Ovary (tissue), 9 donors: Measurements from ENCODE around the gene ZBTB48. TPM values are rescaled to one million over a fixed set of nuclear protein-coding genes. Genes with fewer than 3 reads are reported as not detected.
A peak's percentile ranks its signal among the peaks of the same experiment; 100 is the strongest.

Source experiments
- DNase-seq, 5 donors: peaks; one replicate each; pipeline ENCODE4 v3.0.0-alpha.2; 2019 to 2020
- H3K27ac ChIP-seq, 2 donors: fragments of 200-600 bp; one replicate each; pipeline versions ENCODE4 v1.5.1 to v1.8.0; 2019 to 2022
- H3K27me3 ChIP-seq: fragments of 200-600 bp; one replicate; pipeline ENCODE4 v1.8.0; 2022
- H3K36me3 ChIP-seq: fragments of 200-600 bp; sonication (generic); one replicate; pipeline ENCODE4 v1.5.1; 2019
- H3K4me1 ChIP-seq: one replicate; pipeline ENCODE4 v1.8.1; 2013; ENCODE audit warnings: mild to moderate bottlenecking, moderate library complexity; ENCODE audit not compliant: insufficient read depth
- H3K4me3 ChIP-seq: fragments of 200-600 bp; sonication (generic); one replicate; pipeline ENCODE4 v1.5.1; 2017
- H3K9me3 ChIP-seq, 2 donors: fragments of 200-600 bp in 1 of 2; sonication (generic) in 1 of 2; one replicate each; pipeline versions ENCODE4 v1.5.1 to v1.8.1; 2013 to 2019; ENCODE audit warnings: mild to moderate bottlenecking in 1 of 2, moderate library complexity in 1 of 2
- EP300 ChIP-seq: sonication (generic); formaldehyde crosslinking; IDR thresholded peaks from one replicate; pipeline ENCODE4 v1.6.1; 2017; ENCODE audit warnings: antibody characterized with exemption
- POLR2A ChIP-seq: fragments of 450-650 bp; IDR thresholded peaks from one replicate; pipeline ENCODE4 v1.6.1; 2017; ENCODE audit warnings: antibody characterized with exemption, mild to moderate bottlenecking, moderate library complexity
- WGBS, 3 donors: extraction: QIAGEN DNeasy Blood & Tissue Kit in 1 of 3; methylation state at CpG; one replicate each; pipeline versions ENCODE4 v1.1.5 to v1.1.7; 2013 to 2017; 5-methylcytosine and 5-hydroxymethylcytosine counted together
- intact Hi-C, 4 donors: fragments of 100-400 bp; cut with DNase I; formaldehyde crosslinking; loops; one replicate each; pipeline versions ENCODE4 v1.11.0 to v1.15.1; 2022 to 2023
- polyA plus RNA-seq, 2 donors: library from polyadenylated mRNA; stranded (reverse); fragments of 200-250 nt in 1 of 2; fragments of 350-450 nt in 1 of 2; fragmentation: Illumina TruSeq in 1 of 2; extraction: RNeasy Lipid Tissue Mini Kit (QIAGEN cat#74804) in 1 of 2; gene quantifications; one replicate each; pipeline ENCODE4 v1.2.3, GENCODE V29; 2013 to 2014
- total RNA-seq, 7 donors: library from RNA; depleted of rRNA in 2 of 7; stranded (reverse); fragments of >200 nt in 2 of 7; fragmentation: NEBNext Ultra II Directional in 3 of 7; extraction: Animal tissue kit (Norgen Biotek cat#: 25700) in 3 of 7; gene quantifications; one replicate each; pipeline versions ENCODE4 v1.1.0 to v1.2.4, GENCODE V29; 2016 to 2023
- TF ChIP-seq, protein P1 (sequence below), 3 donors: fragments of 450-650 bp in 2 of 3; fragments of 200-600 bp in 1 of 3; IDR thresholded peaks; one replicate each; pipeline versions ENCODE4 v1.5.1 to v1.8.0; 2016 to 2022; ENCODE audit warnings: antibody characterized with exemption in 3 of 3, mild to moderate bottlenecking in 1 of 3
- donor health status: DM: no; HTN: no; CAD: no; lungs with moderate emphysema.
- donor health status: DM: no; HTN: no; CAD: no.
- donor health status: Bipolar disorder and iron deficiency.
- donor health status: DM: yes; HTN: yes; CAD: no.
- donor health status: DM: no; HTN: no; CAD: no.
- donor health status: DM: yes; HTN: yes; CAD: no.

ZBTB48 gene
- total and polyA plus RNA-seq, 9 donors, result 8.0 to 42.5 (median 33.7) TPM

DNA sequence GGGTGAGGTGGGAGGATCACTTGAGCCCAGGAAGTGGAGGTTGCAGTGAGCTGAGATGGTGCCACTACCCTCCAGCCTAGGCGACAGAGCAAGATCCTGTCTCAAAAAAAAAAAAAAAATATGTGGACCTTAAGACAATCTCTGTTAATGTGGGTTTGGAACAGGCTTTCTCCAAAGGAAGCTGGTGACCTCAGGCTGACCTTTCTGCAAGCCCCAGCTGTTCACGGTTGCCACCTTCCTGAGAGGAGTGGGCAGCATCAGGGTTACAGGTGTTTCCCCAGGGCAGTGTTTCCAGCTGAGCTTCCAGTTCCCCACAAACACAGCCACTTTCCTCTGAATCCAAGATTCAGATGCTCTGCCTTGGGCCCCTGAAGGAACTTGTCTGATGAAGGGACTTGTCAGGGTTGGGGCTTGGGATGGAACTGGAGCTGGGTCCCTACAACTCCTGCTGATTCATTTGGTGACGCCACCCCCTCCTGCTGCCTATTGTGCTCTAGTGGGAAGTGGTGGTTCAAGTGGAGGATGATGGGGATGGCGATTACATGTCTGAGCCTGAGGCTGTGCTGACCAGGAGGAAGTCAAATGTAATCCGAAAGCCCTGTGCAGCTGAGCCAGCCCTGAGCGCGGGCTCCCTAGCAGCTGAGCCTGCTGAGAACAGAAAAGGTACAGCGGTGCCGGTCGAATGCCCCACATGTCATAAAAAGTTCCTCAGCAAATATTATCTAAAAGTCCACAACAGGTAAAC, 1.9 kb downstream of the ZBTB48 start:
- no peak for DNase-seq
- H3K4me1 ChIP-seq, result peaks cover 4% of the 10 kb centered on the region
- intact Hi-C loops, result loop anchor here in 2 of 4 donors (2.0 to 5.0 kb wide), 3 partner anchors 19 to 809 kb away; no protein-coding TSS in a partner anchor
- H3K27me3 ChIP-seq, result no peaks in the 10 kb centered on the region
- peak overlapping the region in 1 of 2 donors; percentile 91 for H3K27ac ChIP-seq
- 77 to 80% (median 78%) methylated on average over 10 of the region's 10 CpGs for WGBS, 3 donors
- TF ChIP-seq POLR2A, result no peak
- no peak for TF ChIP-seq EP300
- TF ChIP-seq, protein P1, sequence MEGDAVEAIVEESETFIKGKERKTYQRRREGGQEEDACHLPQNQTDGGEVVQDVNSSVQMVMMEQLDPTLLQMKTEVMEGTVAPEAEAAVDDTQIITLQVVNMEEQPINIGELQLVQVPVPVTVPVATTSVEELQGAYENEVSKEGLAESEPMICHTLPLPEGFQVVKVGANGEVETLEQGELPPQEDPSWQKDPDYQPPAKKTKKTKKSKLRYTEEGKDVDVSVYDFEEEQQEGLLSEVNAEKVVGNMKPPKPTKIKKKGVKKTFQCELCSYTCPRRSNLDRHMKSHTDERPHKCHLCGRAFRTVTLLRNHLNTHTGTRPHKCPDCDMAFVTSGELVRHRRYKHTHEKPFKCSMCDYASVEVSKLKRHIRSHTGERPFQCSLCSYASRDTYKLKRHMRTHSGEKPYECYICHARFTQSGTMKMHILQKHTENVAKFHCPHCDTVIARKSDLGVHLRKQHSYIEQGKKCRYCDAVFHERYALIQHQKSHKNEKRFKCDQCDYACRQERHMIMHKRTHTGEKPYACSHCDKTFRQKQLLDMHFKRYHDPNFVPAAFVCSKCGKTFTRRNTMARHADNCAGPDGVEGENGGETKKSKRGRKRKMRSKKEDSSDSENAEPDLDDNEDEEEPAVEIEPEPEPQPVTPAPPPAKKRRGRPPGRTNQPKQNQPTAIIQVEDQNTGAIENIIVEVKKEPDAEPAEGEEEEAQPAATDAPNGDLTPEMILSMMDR (IDR thresholded peaks at IDR 0.05), result no peak
- no peak overlapping the region for H3K4me3 ChIP-seq
- no peaks in the 10 kb centered on the region for H3K36me3 ChIP-seq
- H3K9me3 ChIP-seq, result no peaks in the 10 kb centered on the region

DNA sequence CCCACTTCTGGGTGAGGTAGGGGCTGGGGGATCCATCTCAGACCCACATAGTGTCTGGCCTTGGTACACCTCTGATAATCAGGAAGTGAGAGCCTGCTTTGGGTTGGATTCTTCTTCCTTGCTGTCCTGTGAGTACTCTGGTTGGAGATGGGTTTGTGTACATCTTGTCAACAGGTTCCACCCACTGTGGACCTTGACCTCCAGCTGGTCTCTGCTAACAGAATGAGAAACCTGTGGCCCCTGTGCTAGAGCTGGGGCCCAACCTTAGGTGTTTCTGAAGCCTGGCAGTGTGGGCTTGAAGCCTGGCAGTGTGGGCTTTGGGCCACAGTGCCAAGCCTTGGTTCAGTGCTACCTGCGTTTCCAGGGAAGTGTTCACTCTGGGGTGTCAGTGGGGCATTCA, 2.6 kb downstream of the ZBTB48 start:
- WGBS, 3 donors, result 65 to 83% (median 75%) methylated on average over 1 of the region's 1 CpG
- peaks cover 4% of the 10 kb centered on the region for H3K4me1 ChIP-seq
- H3K27ac ChIP-seq, result no peak overlapping the region
- TF ChIP-seq, protein P1 (IDR thresholded peaks at IDR 0.05), result no peak
- TF ChIP-seq EP300 (no peak), POLR2A (no peak)
- no peaks in the 10 kb centered on the region for H3K36me3 ChIP-seq
- H3K27me3 ChIP-seq, result no peaks in the 10 kb centered on the region
- no peak for DNase-seq
- intact Hi-C loops, result loop anchor here in 1 of 4 donors (5.0 kb wide), 2 partner anchors 55 to 810 kb away; no protein-coding TSS in a partner anchor
- no peak overlapping the region for H3K4me3 ChIP-seq
- no peaks in the 10 kb centered on the region for H3K9me3 ChIP-seq

DNA sequence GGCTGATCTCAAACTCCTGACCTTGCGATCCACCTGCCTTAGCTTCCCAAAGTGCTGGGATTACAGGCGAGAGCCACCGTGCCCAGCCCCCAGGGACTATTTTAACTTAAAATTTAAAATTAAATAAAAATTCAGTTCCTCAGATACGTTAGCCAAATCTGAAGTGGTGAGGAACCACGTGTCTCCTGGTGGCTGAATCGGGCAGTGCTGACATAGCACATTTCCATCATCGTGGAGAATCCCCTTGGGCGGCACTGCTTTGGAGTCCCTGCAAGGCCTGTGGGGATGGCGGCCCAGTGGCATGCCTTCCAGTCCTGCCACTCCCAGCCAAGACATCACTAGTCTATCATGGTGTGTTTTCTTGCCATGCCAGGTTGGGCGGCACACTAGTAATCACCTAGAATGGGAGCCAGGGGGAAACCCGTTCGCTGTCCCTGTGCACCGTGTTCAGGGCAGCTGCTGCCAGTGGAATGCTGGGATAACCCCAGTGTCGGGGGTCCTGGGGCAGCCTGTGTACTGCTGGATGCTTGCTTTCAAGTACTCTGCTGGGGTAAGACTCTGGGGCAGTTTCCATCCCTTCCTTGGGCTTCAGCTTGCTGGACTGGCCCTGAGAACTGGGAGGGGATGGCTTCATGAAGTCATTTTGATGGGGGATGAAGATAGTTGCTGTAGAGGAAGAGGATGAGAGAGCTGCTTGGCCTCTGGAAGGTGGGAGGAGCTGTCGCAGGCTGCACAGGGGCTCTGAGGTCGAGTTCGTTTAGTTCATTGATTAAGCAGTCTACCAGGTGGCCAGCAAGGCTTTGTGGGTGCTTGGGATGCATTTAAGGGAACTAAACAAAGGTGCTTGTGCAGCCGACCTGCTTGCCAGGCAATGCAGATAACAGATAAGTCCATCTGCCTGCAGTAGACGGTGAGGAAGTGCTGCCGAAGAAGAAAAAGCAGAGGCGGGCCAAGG, 4.6 kb downstream of the ZBTB48 start:
- TF ChIP-seq EP300 (no peak), POLR2A (no peak)
- TF ChIP-seq, protein P1 (IDR thresholded peaks at IDR 0.05), result no peak
- Histone ChIP-seq H3K4me3 (no peak overlapping the region), H3K27ac (no peak overlapping the region), H3K27me3 (no peaks in the 10 kb centered on the region), H3K36me3 (no peaks in the 10 kb centered on the region), H3K4me1 (peaks cover 5% of the 10 kb centered on the region), H3K9me3 (no peaks in the 10 kb centered on the region)
- WGBS, 3 donors, result 66 to 74% (median 70%) methylated on average over 21 of the region's 21 CpGs
- DNase-seq, result no peak
- intact Hi-C loops, result loop anchor here in 1 of 4 donors (5.0 kb wide), 2 partner anchors 53 to 812 kb away; no protein-coding TSS in a partner anchor

DNA sequence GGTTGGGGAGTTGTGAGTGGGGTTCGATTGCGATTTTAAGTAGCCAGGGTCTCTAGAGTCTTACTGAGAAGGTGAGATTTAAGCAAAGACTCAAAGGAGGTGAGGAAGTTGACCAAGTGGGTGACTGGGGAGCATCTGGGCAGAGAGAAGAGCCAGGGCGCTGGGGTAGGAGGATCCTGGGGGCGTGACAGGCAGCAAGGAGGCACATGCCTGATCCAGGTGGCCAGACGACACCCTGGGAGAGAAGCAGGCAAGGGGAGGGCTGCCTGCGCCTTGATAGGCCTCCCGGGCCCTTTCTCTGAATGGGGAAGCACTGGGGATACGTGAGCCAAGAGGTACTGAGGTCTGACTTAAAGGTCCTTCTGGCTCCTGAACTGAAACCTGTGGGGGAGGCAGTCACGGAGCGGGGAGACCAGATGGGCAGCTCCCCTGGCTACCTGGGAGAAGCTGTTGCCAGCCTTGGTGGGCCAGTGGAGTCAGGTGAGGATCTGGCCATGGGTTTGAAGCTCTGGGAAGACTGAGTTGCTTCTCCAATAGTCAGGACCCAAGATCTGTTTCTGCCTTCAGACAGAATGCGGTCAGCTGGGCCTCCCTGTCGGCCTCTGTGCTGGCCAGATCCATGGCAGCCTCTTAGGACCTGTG, 5.4 kb downstream of the ZBTB48 start:
- intact Hi-C loops, result no loop called here
- 68 to 72% (median 69%) methylated on average over 12 of the region's 12 CpGs for WGBS, 3 donors
- DNase-seq, result no peak
- H3K4me3 ChIP-seq, result no peak overlapping the region
- H3K27me3 ChIP-seq, result no peaks in the 10 kb centered on the region
- H3K9me3 ChIP-seq, result no peaks in the 10 kb centered on the region
- TF ChIP-seq POLR2A, result no peak
- TF ChIP-seq EP300, result no peak
- TF ChIP-seq, protein P1 (IDR thresholded peaks at IDR 0.05), result no peak
- no peak overlapping the region for H3K27ac ChIP-seq
- H3K36me3 ChIP-seq, result no peaks in the 10 kb centered on the region
- H3K4me1 ChIP-seq, result peaks cover 5% of the 10 kb centered on the region
